Bronchial smooth muscle cell (primary cell): ENCODE measurements around the gene PHAF1. TPM values are rescaled to one million over a fixed set of nuclear protein-coding genes. Genes with fewer than 3 reads are reported as not detected.

Experiments
- total RNA-seq: library from RNA; depleted of rRNA; stranded (reverse); fragments of >200 nt; gene quantifications from 2 replicates; pipeline ENCODE4 v1.2.1, GENCODE V29; 2014

Gene PHAF1
- total RNA-seq: 10.9 and 12.3 TPM in 2 replicates

GRCh38 chr16:67109407-67110135 lies at the start of gene PHAF1:
TSS of gene PHAF1 (plus strand) at chr16:67109941. CDS start at chr16:67110176, 235 bp downstream.

GRCh38 chr16:67150833-67151396 lies 41.2 kb downstream of the PHAF1 start, which contains the start of gene B3GNT9:
TSS of gene B3GNT9 (minus strand) at chr16:67150998. CDS start at chr16:67150485, 513 bp downstream.

GRCh38 chr16:67164599-67165061 lies 54.9 kb downstream of the PHAF1 start, which contains the start of gene HSF4:
TSS of gene HSF4 (plus strand) at chr16:67164745. CDS start at chr16:67164812, 67 bp downstream.

GRCh38 chr16:67170168-67170948 lies 60.6 kb downstream of the PHAF1 start, which contains the start of gene NOL3:
TSS of gene NOL3 (plus strand) at chr16:67170538.

GRCh38 chr16:67183627-67184452 lies 74.1 kb downstream of the PHAF1 start, which contains the start of gene MATCAP1:
TSS of gene MATCAP1 (minus strand) at chr16:67183963. CDS start at chr16:67180610, 3,353 bp downstream.

GRCh38 chr16:67190041-67190440 lies 80.3 kb downstream of the PHAF1 start, which contains the start of gene EXOC3L1:
TSS of gene EXOC3L1 (minus strand) at chr16:67190136. CDS start at chr16:67189676, 460 bp downstream.

GRCh38 chr16:67191995-67192681 lies 82.4 kb downstream of the PHAF1 start, which contains the start of gene E2F4:
TSS of gene E2F4 (plus strand) at chr16:67192155. CDS start at chr16:67192228, 73 bp downstream.

Other genes starting within 250 kb of the PHAF1 start
- 5.1 and 5.2 TPM in 2 replicates for gene PDP2, start 229.4 kb upstream of the PHAF1 start, total RNA-seq
- not detected in 2 replicates for gene CDH16, start 191.1 kb upstream of the PHAF1 start, total RNA-seq
- gene RRAD, start 184.4 kb upstream of the PHAF1 start, total RNA-seq: 9.8 and 11.7 TPM in 2 replicates
- gene CIAO2B, start 175.5 kb upstream of the PHAF1 start, total RNA-seq: 154 and 205 TPM in 2 replicates
- gene CES2, start 174.4 kb upstream of the PHAF1 start, total RNA-seq: 20.6 and 29.0 TPM in 2 replicates
- 0.17 and 0.95 TPM in 2 replicates for gene CES3, start 148.7 kb upstream of the PHAF1 start, total RNA-seq
- 1.1 and 3.3 TPM in 2 replicates for gene CES4A, start 121.4 kb upstream of the PHAF1 start, total RNA-seq
- 49.2 and 80.2 TPM in 2 replicates for gene CBFB, start 80.8 kb upstream of the PHAF1 start, total RNA-seq
- gene B3GNT9, start 41.1 kb downstream of the PHAF1 start, total RNA-seq: 30.4 and 30.6 TPM in 2 replicates
- 22.2 and 24.0 TPM in 2 replicates for gene TRADD, start 50.0 kb downstream of the PHAF1 start, total RNA-seq
- gene FBXL8, start 50.0 kb downstream of the PHAF1 start, total RNA-seq: 13.1 and 14.2 TPM in 2 replicates
- 29.5 and 58.1 TPM in 2 replicates for gene HSF4, start 54.8 kb downstream of the PHAF1 start, total RNA-seq
- gene NOL3, start 60.6 kb downstream of the PHAF1 start, total RNA-seq: 18.1 and 36.8 TPM in 2 replicates
- 27.7 and 30.4 TPM in 2 replicates for gene MATCAP1, start 74.0 kb downstream of the PHAF1 start, total RNA-seq
- 0.16 and 0.34 TPM in 2 replicates for gene EXOC3L1, start 80.2 kb downstream of the PHAF1 start, total RNA-seq
- gene E2F4, start 82.2 kb downstream of the PHAF1 start, total RNA-seq: 29.0 and 42.0 TPM in 2 replicates
- gene ELMO3, start 89.2 kb downstream of the PHAF1 start, total RNA-seq: 0.26 and 0.32 TPM in 2 replicates
- gene TMEM208, start 117.2 kb downstream of the PHAF1 start, total RNA-seq: 35.1 and 36.9 TPM in 2 replicates
- 4.9 and 8.2 TPM in 2 replicates for gene FHOD1, start 137.5 kb downstream of the PHAF1 start, total RNA-seq
- 1.1 and 2.2 TPM in 2 replicates for gene SLC9A5, start 139.0 kb downstream of the PHAF1 start, total RNA-seq
- gene PLEKHG4, start 169.6 kb downstream of the PHAF1 start, total RNA-seq: 11.2 and 34.4 TPM in 2 replicates
- not detected in 2 replicates for gene KCTD19, start 216.8 kb downstream of the PHAF1 start, total RNA-seq
- 0.32 TPM in 1 of 2 replicates, not detected in the other for gene LRRC36, start 216.9 kb downstream of the PHAF1 start, total RNA-seq